ENCODE results near the gene RCL1.

RCL1 gene

DNA sequence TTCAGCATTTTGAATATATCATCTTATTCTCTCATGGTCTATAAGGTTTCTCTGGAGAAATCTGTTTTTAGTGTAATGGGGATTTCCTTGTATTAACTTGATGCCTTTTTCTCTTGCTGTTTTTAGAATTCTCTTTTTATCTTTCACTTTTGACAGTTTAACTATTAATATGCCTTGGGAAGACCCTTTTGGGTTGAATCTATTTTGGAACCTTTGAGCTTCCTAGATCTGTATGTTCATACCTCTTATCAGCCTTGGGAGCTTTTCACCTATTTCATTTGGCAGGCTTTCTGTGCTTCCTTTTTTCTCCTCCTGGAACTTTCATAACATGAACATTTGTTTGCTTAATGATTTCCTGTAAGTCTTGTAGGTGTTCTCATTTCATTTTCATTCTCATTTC, 22.2 kb downstream of the RCL1 start:
- no peak for DNase-seq

DNA sequence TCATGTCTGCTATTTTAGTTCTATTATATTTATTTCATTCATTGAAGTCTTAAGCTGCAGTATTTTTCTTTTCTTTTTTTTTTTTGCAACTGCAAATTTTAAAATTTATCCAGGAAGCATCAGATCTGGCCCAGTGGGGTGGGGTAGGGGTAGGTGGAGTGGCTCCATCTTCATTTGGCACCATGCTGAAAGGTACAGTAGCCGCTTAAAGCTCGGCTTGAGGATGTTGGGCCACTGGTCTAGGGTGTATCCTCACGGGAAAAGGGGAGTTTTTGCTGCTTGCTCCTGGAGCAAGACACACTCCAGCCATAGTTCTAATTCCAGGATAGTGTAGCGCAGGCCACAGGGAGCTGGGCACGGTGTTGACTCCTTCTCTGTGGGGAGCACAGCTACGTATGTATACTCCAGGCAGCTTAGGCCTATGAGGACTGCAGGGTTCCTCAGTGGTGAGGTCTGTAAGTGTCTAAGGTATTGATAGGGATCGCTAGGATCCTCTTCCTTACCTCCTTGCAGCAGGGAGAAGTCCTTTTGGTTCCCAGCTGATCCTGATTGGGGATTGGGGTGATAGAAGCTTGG, 22.7 kb downstream of the RCL1 start:
- no peak for DNase-seq

DNA sequence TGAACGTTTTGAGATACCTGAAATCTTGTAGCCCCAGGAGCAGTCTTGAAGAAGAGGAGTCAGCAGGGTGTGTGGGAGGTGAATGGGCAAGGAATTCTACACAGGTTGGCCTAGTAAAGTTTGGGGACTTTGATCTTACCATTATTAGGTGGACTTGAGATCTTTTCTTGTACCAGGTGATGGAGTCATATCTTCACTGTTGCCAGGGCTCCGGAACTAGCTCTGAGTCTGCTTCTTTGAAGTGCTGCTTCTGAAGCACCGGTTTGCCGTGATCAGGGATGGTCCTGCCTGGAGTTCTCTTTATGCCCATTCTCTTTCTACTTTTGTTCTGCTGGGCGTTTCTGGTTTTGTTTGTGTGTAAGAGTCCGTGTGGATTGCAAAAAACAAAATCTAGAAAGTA, 27.4 kb downstream of the RCL1 start:
- DNase-seq: no peak

GRCh38 chr9:4821133-4821532, 28.4 kb downstream of the RCL1 start:
- DNase-seq: no peak

DNA sequence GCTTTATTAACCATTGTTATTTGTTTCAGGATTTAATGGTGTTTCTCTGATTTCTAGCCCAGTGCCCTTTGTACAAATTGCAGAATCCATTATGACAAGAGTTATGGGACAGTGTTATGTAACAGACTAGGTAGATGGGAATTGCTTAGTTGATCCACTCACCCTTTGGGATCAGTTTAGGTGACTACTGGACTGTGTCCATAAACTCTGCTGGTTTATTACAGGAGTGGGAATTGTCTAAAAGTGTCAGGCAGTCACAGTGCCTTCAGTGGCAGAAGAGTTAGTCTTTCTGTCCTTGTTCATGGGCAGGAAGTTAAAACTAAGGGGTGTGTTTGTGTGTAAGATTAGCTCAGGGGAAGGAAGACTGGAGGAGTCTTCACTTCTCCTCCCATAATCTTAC, 29.3 kb downstream of the RCL1 start:
- DNase-seq: no peak

DNA sequence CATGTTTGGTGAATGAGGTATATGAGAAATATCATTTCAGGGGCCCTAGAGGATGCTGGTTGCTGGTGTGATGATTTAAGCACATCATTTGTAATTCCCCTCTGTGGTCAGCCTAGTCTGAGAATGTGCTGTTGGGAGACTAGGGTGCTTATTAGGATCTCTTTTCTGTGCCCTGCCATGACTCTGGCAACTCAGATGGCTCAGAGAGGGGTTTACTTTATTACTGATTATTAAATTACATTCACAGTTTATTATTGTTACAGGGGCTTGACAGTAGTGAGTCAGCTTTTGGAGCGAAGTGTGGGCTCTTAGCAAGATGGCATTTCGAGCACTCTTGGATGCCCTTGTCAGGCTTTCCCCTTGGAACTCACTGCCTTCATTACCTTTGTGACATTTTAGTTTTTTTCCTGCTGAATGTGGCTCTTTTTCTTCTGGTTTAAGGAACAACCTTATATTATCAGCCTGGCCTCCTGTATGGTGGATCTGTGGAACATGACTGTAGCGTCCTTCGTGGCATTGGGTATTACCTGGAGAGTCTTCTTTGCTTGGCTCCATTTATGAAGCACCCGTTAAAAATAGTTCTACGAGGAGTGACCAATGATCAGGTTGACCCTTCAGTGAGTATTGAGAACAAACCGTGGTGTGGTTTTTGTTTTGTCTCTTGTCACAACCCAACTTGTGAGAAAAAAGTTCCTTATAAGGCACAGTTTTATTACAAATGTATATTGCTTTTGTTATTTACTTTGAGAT, 33.8 kb downstream of the RCL1 start:
- no peak for DNase-seq

DNA sequence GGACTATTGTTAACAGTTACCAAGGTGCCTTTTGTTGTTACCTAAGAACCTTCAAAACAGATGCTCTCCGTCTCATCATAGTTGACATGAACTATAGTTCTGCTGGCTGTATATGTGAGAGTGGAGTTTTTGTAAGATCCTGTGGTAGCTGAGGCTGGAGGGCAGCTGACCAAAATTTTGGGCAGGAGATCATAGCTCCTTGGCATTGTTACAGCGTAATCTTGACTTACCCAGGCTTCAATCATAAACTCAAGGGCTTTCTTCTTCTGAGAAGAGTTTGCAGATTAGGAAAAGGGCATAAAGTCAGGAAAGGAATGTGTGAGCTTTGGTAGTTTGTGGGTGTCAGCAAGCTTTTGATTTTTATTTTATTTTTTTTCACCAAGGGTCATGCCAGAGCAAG, 34.5 kb downstream of the RCL1 start:
- DNase-seq: no peak

GRCh38 chr9:4828761-4829160, 36.0 kb downstream of the RCL1 start:
- DNase-seq: no peak

DNA sequence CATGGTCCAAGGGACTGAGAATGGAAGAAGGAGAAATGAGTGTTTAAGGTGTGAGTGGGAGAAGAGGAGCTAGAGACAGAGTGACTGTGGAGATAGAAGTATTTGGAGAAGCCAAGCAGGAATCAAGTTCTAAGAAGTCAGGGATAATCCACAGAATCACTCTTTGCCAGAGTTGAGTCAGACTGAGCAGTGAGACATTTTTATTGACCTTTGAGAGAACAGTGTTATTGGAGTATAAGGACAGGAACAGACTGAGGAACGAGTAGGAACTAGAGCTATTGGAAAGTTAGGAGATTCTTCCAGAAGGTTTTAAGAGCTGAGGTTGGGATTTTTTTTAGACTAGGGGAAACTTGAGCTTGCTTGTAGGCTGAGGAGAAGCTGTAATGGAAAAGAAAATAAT, 37.2 kb downstream of the RCL1 start:
- no peak for DNase-seq

GRCh38 chr9:4830699-4831098, 38.0 kb downstream of the RCL1 start:
- no peak for DNase-seq

DNA sequence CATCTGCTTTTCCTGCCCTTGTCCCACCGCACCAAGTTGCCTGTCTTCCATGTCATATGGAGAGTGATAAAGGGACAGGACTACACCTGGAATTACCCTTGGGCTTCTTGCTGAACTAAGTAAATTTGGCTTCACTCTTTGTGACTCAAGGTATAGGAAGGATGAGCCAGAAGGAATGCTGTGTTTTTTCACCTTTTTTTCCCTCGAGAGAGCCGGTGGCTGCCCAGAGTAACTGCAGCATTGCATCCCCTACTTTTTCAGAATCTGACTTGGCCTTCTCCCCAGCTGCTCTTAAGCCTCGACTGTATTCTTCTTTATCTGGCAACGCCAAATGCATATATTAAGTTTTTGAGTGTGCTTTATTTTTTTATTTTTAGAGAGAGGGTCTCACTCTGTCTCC, 38.4 kb downstream of the RCL1 start:
- no peak for DNase-seq

DNA sequence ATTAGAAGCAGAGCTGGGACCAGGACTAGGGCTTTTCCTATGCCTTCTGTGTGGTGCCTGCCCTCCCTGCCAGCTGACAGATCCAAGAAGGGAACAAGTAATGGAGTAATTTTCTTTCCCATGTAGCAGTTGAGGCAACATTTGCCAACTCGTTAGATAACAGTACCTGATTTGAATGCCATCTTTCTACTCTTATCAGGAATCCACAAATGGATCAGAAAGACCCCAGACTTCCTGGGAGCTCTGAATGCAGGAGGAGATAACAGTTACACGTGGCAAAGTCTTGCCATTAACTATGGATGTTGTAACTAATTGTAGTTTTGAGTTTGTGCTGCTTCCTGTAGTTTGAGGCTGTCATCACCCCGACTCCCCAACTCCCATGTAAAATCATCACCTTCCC, 39.2 kb downstream of the RCL1 start:
- no peak for DNase-seq

DNA sequence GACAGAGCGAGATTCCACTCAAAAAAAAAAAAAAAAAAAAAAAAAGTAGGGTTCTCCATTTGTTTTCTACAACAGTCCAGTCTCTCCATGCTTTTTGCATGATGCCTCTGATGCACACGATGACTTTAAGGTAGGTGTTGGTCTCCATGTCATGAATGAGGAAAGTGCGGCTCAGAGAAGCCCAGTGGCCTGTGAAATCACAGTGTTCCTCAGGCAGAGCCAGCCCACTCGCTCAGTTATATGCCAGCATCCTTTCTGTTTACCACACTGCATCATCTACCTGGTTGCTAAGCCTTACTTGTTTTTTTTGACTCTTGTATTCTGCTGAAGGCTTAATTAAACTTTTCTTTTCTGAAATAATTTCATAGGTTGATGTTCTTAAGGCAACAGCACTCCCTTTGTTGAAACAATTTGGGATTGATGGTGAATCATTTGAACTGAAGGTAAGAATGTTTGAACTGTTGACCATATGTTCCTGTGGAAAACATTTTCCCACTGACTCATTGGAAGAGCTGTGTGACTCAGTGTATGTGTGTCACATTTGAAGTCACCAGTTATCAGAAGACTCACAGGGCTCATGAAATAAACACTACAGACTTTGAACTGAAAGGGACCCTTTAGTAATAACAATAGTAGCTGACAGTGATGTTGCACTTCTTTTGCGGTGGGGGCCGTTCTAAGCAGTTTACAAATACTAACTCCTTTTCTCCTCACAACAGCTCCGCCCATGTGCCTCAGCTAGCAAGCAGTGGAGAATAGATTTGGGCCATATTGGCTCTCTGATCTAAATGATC, 40.2 kb downstream of the RCL1 start:
- no peak for DNase-seq

DNA sequence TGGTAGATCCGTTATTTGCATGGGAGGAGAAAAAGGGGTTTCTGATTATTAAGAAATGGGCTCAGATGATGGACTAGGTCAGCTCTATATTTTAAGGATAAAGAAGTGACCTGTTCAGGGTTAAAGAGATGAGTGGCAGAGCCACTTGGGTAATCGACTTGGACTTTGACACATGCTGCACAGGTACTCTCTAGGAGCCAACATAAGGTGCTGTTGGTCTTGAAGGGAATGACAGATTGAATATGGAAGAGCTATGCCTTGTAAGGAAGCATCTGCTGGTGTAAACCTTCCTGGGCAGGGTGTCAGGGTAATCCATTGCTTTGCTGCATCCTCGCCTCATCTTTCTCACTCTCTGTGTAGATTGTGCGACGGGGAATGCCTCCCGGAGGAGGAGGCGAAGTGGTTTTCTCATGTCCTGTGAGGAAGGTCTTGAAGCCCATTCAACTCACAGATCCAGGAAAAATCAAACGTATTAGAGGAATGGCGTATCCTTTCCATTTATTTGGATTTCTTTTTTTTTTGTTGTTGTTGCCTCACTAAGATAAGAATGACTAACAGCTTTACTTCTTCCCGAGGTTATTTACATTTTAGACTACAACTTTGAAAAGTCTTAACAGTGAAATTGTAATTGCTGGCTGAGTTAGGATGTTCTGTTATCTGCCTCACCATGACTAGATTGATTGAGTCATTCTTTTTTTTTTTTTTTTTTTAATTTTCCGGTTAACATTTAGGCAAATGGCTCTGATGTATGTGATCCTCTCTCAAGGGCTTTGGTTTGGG, 41.2 kb downstream of the RCL1 start:
- no peak for DNase-seq

- no peak for DNase-seq
Observed at GRCh38 chr9:4836676-4837075, 43.9 kb downstream of the RCL1 start.

DNA sequence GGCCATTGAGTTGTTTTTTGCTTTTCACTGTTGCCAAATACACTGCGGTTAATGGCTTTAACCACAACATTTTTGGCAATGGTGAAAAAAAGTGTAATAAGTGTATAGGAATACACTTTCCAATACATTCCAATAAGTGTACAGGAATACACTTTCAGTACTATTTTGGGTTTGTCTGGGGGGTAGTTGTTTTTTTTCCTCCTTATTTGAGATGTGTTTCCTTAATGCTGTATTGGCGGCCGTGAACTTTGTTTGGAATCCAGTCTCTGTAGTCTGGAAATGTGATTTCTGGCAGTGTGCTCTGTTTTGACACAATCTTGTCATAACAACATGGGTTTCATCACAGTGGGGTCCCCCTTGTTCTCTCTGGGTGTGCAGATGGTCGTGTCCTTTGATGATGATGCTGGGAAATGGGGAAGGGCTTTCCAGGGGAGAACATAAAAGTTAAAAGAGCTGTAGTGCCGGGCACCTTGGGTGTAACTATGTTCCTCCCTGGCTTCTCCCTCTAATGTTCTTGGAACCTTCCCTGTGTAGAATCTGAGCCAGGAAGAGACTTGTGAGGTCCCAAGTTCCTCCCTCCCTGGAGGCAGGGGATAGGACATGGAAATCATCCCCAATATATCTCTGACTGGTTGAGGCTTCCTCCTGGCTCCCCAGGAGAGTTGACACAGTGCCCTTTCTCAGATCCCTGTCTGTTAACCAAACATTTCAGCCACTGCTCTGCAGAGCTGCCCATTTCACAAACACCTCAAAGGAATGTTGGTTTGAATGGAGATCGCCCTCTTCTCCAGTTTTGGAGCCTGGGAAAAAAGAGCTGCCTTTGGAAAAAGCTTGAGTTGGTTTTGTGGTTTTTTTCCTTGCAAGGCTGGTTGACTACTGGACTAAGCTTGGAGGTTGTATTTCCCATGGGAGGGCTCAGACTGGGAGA, 44.8 kb downstream of the RCL1 start:
- DNase-seq: no peak

DNA sequence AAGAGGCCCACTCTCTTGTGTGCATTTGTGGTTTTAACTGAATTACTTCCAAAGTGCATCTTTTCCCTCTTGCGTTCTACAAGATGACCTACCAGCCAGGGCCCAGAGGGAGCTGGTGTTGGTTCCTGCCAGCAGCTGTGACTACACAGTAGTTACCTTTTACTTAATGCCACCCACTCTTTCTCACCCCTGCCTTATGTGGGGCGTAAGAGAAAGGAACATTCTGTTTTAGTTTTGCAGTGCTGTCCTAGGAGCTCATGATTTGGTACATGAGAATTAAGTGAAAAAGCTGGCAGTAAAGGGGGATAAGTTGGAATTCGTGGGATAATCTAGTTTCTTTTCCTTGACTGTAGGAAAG, 45.4 kb downstream of the RCL1 start:
- DNase-seq: no peak

GRCh38 chr9:4839470-4839912, 46.7 kb downstream of the RCL1 start:
- DNase-seq: no peak

DNA sequence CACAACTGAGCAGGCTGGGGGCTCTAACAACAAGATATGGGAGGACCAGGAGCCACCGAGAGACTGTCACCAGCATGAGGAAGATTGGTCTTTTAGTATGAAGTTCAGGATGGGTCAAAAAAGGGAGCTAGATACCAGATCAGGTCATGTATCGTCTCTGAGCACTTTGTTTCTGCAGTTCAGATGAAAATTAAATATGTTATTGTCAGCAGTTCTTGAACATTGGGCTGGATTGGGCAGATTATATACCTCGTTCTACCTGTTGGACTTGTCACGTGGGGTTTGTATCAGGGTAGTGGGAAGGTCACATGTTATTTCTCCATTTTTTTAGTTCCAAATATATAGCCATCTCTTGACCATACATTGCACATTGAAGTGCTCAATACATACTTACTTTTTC, 47.3 kb downstream of the RCL1 start:
- DNase-seq: no peak

- no peak for DNase-seq
Observed at GRCh38 chr9:4842213-4842612, 49.5 kb downstream of the RCL1 start.

- DNase-seq: no peak
Observed at GRCh38 chr9:4842734-4843133, 50.0 kb downstream of the RCL1 start.
